A673 (cell line): ENCODE measurements around the gene SEMA5A. TPM values are rescaled to one million over a fixed set of nuclear protein-coding genes. Genes with fewer than 3 reads are reported as not detected.

ENCODE experiments used
- BruUV-seq: library from RNA; stranded (reverse); fragments of 400-500 nt; replicated peaks from 2 replicates; lab custom pipeline; 2021; lab: Mats Ljungman, UMichigan
- CTCF ChIA-PET: fragments of 300-600 bp; sonication (Branson Sonifier 250); formaldehyde crosslinking; loops from one replicate; lab custom pipeline; 2022; ENCODE audit warnings: antibody characterized with exemption; lab: Charles Lee
- POLR2A ChIA-PET: fragments of 300-600 bp; sonication (Branson Sonifier 250); formaldehyde crosslinking; loops from one replicate; lab custom pipeline; 2022; ENCODE audit warnings: antibody characterized with exemption; ENCODE audit not compliant: low non-redundant PET; lab: Charles Lee
- DNase-seq: peaks from one replicate; pipeline ENCODE4 v3.0.0-alpha.2; 2015; ENCODE audit warnings: low spot score
- H3K27ac ChIP-seq: fragments of 200-600 bp; sonication (generic); 2 replicates; pipeline ENCODE4 v1.5.1; 2016; ENCODE audit warnings: mixed run types, low read depth, mild to moderate bottlenecking, mixed read lengths, antibody characterized with exemption, low read length; ENCODE audit not compliant: poor library complexity, severe bottlenecking
- H3K27me3 ChIP-seq: fragments of 200-600 bp; sonication (generic); replicated peaks from 2 replicates; pipeline ENCODE4 v1.6.1; 2017; ENCODE audit warnings: mixed run types, low read depth, mild to moderate bottlenecking, mixed read lengths, antibody characterized with exemption, low read length; ENCODE audit not compliant: insufficient read depth, poor library complexity
- H3K36me3 ChIP-seq: fragments of 200-600 bp; sonication (generic); 2 replicates; pipeline ENCODE4 v1.6.1; 2016; ENCODE audit warnings: mixed run types, mild to moderate bottlenecking, mixed read lengths, antibody characterized with exemption, low read length; ENCODE audit not compliant: insufficient read depth, poor library complexity, severe bottlenecking
- H3K4me1 ChIP-seq: fragments of 200-600 bp; sonication (generic); 2 replicates; pipeline ENCODE4 v1.6.1; 2017; ENCODE audit warnings: mixed run types, mild to moderate bottlenecking, mixed read lengths, antibody characterized with exemption, low read length; ENCODE audit not compliant: insufficient read depth, poor library complexity, severe bottlenecking
- H3K4me3 ChIP-seq: fragments of 200-600 bp; sonication (generic); 2 replicates; pipeline ENCODE4 v1.5.1; 2016; ENCODE audit warnings: low read depth, mixed run types, mild to moderate bottlenecking, mixed read lengths, low read length; ENCODE audit not compliant: poor library complexity, severe bottlenecking
- H3K9me3 ChIP-seq: fragments of 200-600 bp; sonication (generic); 2 replicates; pipeline ENCODE4 v1.6.1; 2016; ENCODE audit warnings: mixed run types, low read depth, mild to moderate bottlenecking, mixed read lengths, antibody characterized with exemption, low read length; ENCODE audit not compliant: poor library complexity, severe bottlenecking
- EZH2 ChIP-seq: fragments of 200-600 bp; sonication (generic); IDR thresholded peaks from 2 replicates; pipeline ENCODE4 v1.6.1; 2017; ENCODE audit warnings: borderline replicate concordance, low read depth, mild to moderate bottlenecking, mixed read lengths, antibody characterized with exemption, low read length; ENCODE audit not compliant: poor library complexity, severe bottlenecking
- intact Hi-C: fragments of 100-400 bp; cut with micrococcal nuclease; formaldehyde crosslinking; loops from one replicate; pipeline ENCODE4 v1.10.0; 2022; ENCODE audit not compliant: unreplicated experiment
- total RNA-seq: library from RNA; stranded (reverse); gene quantifications from 2 replicates; pipeline ENCODE4 v1.2.3, GENCODE V29; 2021
- TF ChIP-seq, protein P1 (sequence below): fragments of 300-800, 200-600 bp; sonication (generic); conservative IDR thresholded peaks from 2 replicates; pipeline ENCODE4 v1.5.1; 2017; ENCODE audit warnings: low read depth, mild to moderate bottlenecking, antibody characterized with exemption, low read length, moderate library complexity, mixed read lengths

SEMA5A gene
- total RNA-seq, 1 experiment from 2014 or later: 0.17 TPM

DNA sequence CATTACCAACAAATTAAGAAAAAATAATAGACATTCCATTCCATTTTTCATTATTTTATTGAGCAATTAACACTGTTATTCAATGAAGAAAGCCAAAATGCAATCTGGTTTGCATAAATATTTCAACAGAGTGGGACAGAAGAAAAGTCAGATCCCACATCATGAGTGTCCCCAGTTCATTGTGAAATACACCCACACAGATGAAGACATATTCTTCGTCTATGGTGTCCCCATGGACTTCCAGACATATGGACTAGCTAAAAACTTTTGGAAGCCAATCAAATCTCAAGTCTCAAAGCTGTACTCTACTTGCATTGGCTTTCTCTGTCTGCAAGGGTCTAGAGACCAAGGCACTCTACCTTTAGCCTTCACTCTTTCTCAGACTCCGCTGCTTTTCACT, 194.3 kb downstream of the SEMA5A start:
- H3K27ac ChIP-seq: no peak overlapping the region
- POLR2A ChIA-PET: no interaction called here
- no peaks in the 10 kb centered on the region for H3K36me3 ChIP-seq
- TF ChIP-seq EZH2: no peak
- TF ChIP-seq, protein P1, sequence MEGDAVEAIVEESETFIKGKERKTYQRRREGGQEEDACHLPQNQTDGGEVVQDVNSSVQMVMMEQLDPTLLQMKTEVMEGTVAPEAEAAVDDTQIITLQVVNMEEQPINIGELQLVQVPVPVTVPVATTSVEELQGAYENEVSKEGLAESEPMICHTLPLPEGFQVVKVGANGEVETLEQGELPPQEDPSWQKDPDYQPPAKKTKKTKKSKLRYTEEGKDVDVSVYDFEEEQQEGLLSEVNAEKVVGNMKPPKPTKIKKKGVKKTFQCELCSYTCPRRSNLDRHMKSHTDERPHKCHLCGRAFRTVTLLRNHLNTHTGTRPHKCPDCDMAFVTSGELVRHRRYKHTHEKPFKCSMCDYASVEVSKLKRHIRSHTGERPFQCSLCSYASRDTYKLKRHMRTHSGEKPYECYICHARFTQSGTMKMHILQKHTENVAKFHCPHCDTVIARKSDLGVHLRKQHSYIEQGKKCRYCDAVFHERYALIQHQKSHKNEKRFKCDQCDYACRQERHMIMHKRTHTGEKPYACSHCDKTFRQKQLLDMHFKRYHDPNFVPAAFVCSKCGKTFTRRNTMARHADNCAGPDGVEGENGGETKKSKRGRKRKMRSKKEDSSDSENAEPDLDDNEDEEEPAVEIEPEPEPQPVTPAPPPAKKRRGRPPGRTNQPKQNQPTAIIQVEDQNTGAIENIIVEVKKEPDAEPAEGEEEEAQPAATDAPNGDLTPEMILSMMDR: no peak
- no peaks in the 10 kb centered on the region for H3K27me3 ChIP-seq
- no peaks in the 10 kb centered on the region for H3K9me3 ChIP-seq
- no peaks in the 10 kb centered on the region for H3K4me1 ChIP-seq
- intact Hi-C loops: no loop called here
- H3K4me3 ChIP-seq: no peak overlapping the region
- DNase-seq: no peak
- CTCF ChIA-PET: no interaction called here
- no TSS peak for BruUV-seq

- intact Hi-C loops: no loop called here
- ChIA-PET CTCF (no interaction called here), POLR2A (no interaction called here)
- H3K27ac ChIP-seq: no peak overlapping the region
- DNase-seq: no peak
- H3K27me3 ChIP-seq: no peaks in the 10 kb centered on the region
- H3K9me3 ChIP-seq: no peaks in the 10 kb centered on the region
- no peak overlapping the region for H3K4me3 ChIP-seq
- H3K4me1 ChIP-seq: no peaks in the 10 kb centered on the region
- TF ChIP-seq, protein P1: no peak
- TF ChIP-seq EZH2: no peak
- no peaks in the 10 kb centered on the region for H3K36me3 ChIP-seq
- no TSS peak for BruUV-seq
These were observed 195.5 kb downstream of the SEMA5A start for GRCh38 chr5:9350301-9350797.

GRCh38 chr5:9348401-9348996, 197.4 kb downstream of the SEMA5A start:
- Histone ChIP-seq H3K27me3 (no peaks in the 10 kb centered on the region), H3K36me3 (no peaks in the 10 kb centered on the region), H3K4me3 (no peak overlapping the region), H3K4me1 (no peaks in the 10 kb centered on the region), H3K27ac (no peak overlapping the region), H3K9me3 (no peaks in the 10 kb centered on the region)
- intact Hi-C loops: no loop called here
- ChIA-PET POLR2A (no interaction called here), CTCF (no interaction called here)
- no peak for TF ChIP-seq EZH2
- TF ChIP-seq, protein P1: no peak
- no peak for DNase-seq
- BruUV-seq: no TSS peak
